Hepatocyte (in vitro differentiated cells): ENCODE measurements around the gene CFAP65.

Experiments used
- CTCF ChIP-seq: fragments of 200-600 bp; sonication (generic); IDR thresholded peaks from 2 replicates; pipeline ENCODE4 v1.5.1; 2016; ENCODE audit warnings: antibody characterized with exemption, mild to moderate bottlenecking; ENCODE audit not compliant: poor library complexity
- EZH2 ChIP-seq: fragments of 200-600 bp; sonication (generic); IDR thresholded peaks from 2 replicates; pipeline ENCODE4 v1.6.1; 2016; ENCODE audit warnings: antibody characterized with exemption, mild to moderate bottlenecking, borderline replicate concordance

DNA sequence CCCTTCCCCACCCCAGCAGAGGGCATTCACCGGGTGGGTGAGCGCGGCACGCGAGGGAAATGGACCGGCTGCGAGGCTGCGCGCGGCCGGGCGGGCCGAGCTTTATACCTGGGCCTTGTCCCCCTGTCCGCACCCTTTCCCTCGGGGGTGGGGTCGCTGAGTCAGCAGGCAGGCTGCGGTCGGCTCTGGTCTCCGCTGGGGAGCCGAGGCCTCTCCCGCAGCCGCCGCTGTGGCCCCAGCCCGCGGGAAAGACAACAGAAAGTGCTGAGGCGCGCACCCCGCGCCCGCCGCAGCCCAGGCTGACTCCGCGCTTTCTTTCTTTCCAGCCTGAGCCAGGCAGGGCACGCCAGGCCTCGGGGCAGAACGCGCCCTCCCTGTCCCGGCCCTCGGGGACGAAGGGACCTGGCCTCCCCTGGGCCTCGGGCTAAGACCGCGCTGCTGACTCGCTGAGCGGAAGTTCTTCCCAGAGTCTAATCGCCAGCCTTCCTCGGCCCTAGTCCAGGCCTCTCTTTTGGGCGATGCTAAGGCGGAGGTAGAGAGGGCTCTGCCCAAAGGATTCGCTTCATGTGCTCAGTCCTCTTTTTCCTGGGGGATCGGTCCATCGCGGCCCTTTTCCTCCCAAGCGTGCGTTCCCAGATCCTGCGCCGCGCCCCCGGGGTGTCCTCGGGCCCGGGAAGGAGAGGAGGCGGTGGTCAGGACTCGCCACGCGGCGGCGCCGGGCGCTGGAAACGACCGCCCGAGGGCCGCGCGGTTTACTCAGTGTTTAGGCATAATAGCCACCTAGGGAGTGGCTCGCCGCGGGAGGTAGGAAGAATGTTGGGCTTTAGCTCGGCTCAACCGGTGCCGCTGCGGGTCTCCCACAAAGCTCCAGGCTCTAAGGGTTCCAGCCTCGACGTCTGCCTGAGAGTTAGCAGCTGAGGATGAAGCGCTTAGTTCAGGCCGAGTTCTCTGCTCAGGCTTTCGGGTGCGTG lies 47.7 kb downstream of the CFAP65 start, which contains the start of gene CRYBA2:
- TF ChIP-seq CTCF, result no peak
- peak; percentile 74 for TF ChIP-seq EZH2
